CD14-positive monocyte (primary cell): Measurements from ENCODE around the gene MSN. TPM values are rescaled to one million over a fixed set of nuclear protein-coding genes. Genes with fewer than 3 reads are reported as not detected.

Experiments
- DNase-seq, 3 donors: peaks; one replicate each; pipeline ENCODE4 v3.0.0-alpha.2; 2011 to 2022
- H2AFZ ChIP-seq: 2 replicates; pipeline ENCODE4 v1.6.0; 2012; ENCODE audit warnings: mild to moderate bottlenecking, low read depth, low read length, inconsistent platforms; ENCODE audit not compliant: insufficient read depth, poor library complexity, severe bottlenecking
- H3K27ac ChIP-seq, 2 donors: 1 replicate in 1 of 2; 2 replicates in 1 of 2; pipeline ENCODE4 v1.5.1; 2012 to 2013; ENCODE audit warnings: low read length in 2 of 2, control low read depth in 1 of 2, inconsistent platforms in 1 of 2, low read depth in 1 of 2, mild to moderate bottlenecking in 1 of 2
- H3K27me3 ChIP-seq, 2 donors: one replicate each; pipeline versions ENCODE4 v1.6.0 to v1.6.1; 2011 to 2013; ENCODE audit warnings: low read length in 2 of 2; ENCODE audit not compliant: control insufficient read depth in 2 of 2, insufficient read depth in 2 of 2
- H3K36me3 ChIP-seq, 2 donors: replicated peaks in 1 of 2; 1 replicate in 1 of 2; 2 replicates in 1 of 2; pipeline versions ENCODE4 v1.5.1 to v1.6.1; 2012 to 2013; ENCODE audit warnings: low read length in 2 of 2, control low read depth in 1 of 2, inconsistent platforms in 1 of 2, mild to moderate bottlenecking in 1 of 2; ENCODE audit not compliant: insufficient read depth in 2 of 2, control insufficient read depth in 1 of 2
- H3K4me1 ChIP-seq, 2 donors: 1 replicate in 1 of 2; 2 replicates in 1 of 2; pipeline versions ENCODE4 v1.5.1 to v1.6.1; 2012 to 2013; ENCODE audit warnings: low read length in 2 of 2, control low read depth in 1 of 2, inconsistent platforms in 1 of 2, mild to moderate bottlenecking in 1 of 2, moderate library complexity in 1 of 2; ENCODE audit not compliant: insufficient read depth in 2 of 2, control insufficient read depth in 1 of 2
- H3K4me2 ChIP-seq: replicated peaks from 2 replicates; pipeline ENCODE3; 2012; ENCODE audit warnings: low read length, moderate library complexity, mild to moderate bottlenecking; ENCODE audit not compliant: poor library complexity, severe bottlenecking; ENCODE audit errors: extremely low read depth
- H3K4me3 ChIP-seq, 3 experiments: fragments of 200-600 bp in 1 of 3; sonication (generic) in 1 of 3; replicated peaks in 1 of 3; 1 replicate in 2 of 3; 2 replicates in 1 of 3; pipeline ENCODE4 v1.5.1; 2011 to 2013; ENCODE audit warnings: low read length in 3 of 3, mild to moderate bottlenecking in 3 of 3, control low read depth in 2 of 3, low read depth in 2 of 3, inconsistent platforms in 1 of 3, moderate library complexity in 1 of 3
- H3K79me2 ChIP-seq: 2 replicates; pipeline ENCODE4 v1.6.0; 2012; ENCODE audit warnings: mild to moderate bottlenecking, control low read depth, inconsistent platforms, low read length, moderate library complexity; ENCODE audit not compliant: insufficient read depth
- H3K9ac ChIP-seq: 2 replicates; pipeline ENCODE4 v1.6.0; 2017; ENCODE audit warnings: low read length, mild to moderate bottlenecking; ENCODE audit not compliant: insufficient read depth, poor library complexity, severe bottlenecking
- H3K9me3 ChIP-seq, 2 donors: replicated peaks in 1 of 2; 1 replicate in 1 of 2; 2 replicates in 1 of 2; pipeline versions ENCODE4 v1.5.1 to v1.6.1; 2012 to 2013; ENCODE audit warnings: low read length in 2 of 2, control low read depth in 1 of 2; ENCODE audit not compliant: control insufficient read depth in 1 of 2, insufficient read depth in 1 of 2
- H4K20me1 ChIP-seq: 2 replicates; pipeline ENCODE4 v1.6.0; 2012; ENCODE audit warnings: mild to moderate bottlenecking, low read length, control low read depth, moderate library complexity; ENCODE audit not compliant: insufficient read depth
- H3K27ac Mint-ChIP-seq, 7 donors: one replicate each; pipeline ENCODE4 v1.8.0; 2020; ENCODE audit warnings: mild to moderate bottlenecking in 7 of 7, mixed read lengths in 7 of 7, moderate library complexity in 6 of 7, inconsistent platforms in 2 of 7
- H3K27me3 Mint-ChIP-seq, 3 donors: one replicate each; pipeline ENCODE4 v1.8.0; 2021 to 2022; ENCODE audit warnings: low read depth in 3 of 3, mild to moderate bottlenecking in 3 of 3, mixed read lengths in 3 of 3, moderate library complexity in 3 of 3, inconsistent platforms in 1 of 3
- H3K36me3 Mint-ChIP-seq, 2 donors: one replicate each; pipeline ENCODE4 v1.8.0; 2020; ENCODE audit warnings: mixed read lengths in 2 of 2, inconsistent platforms in 1 of 2, mild to moderate bottlenecking in 1 of 2
- H3K4me1 Mint-ChIP-seq: one replicate; pipeline ENCODE4 v1.8.0; 2020; ENCODE audit warnings: mild to moderate bottlenecking, mixed read lengths
- H3K4me3 Mint-ChIP-seq, 2 donors: one replicate each; pipeline ENCODE4 v1.8.0; 2020; ENCODE audit warnings: mild to moderate bottlenecking in 2 of 2, mixed read lengths in 2 of 2, moderate library complexity in 1 of 2
- H3K9me3 Mint-ChIP-seq, 7 donors: one replicate each; pipeline ENCODE4 v1.8.0; 2020 to 2022; ENCODE audit warnings: mixed read lengths in 7 of 7, mild to moderate bottlenecking in 6 of 7, moderate library complexity in 6 of 7, inconsistent platforms in 2 of 7
- WGBS: methylation state at CpG from one replicate; pipeline ENCODE4 v1.1.5; 2013; ENCODE audit warnings: missing lambda C conversion rate; ENCODE audit not compliant: insufficient coverage; 5-methylcytosine and 5-hydroxymethylcytosine counted together
- intact Hi-C, 2 donors: fragments of 100-400 bp; cut with micrococcal nuclease; formaldehyde crosslinking; loops; one replicate each; pipeline versions ENCODE4 v1.15.0 to v1.15.1; 2023
- polyA plus RNA-seq, 3 donors: library from polyadenylated mRNA; depleted of rRNA in 1 of 3; unstranded in 2 of 3; stranded (reverse) in 1 of 3; fragments of 300-500 nt in 2 of 3; fragments of >200 nt in 1 of 3; fragmentation: Illumina TruSeq in 2 of 3; gene quantifications; 1 replicate in 2 of 3; 2 replicates in 1 of 3; pipeline ENCODE4 v1.2.3, GENCODE V29; 2012 to 2021
- TF ChIP-seq, protein P1 (sequence below): fragments of 200-600 bp; IDR thresholded peaks from one replicate; pipeline ENCODE4 v1.8.0; 2022; ENCODE audit warnings: antibody characterized with exemption, mild to moderate bottlenecking

The MSN gene
- polyA plus RNA-seq, 3 donors: 441 to 888 (median 691) TPM

DNA sequence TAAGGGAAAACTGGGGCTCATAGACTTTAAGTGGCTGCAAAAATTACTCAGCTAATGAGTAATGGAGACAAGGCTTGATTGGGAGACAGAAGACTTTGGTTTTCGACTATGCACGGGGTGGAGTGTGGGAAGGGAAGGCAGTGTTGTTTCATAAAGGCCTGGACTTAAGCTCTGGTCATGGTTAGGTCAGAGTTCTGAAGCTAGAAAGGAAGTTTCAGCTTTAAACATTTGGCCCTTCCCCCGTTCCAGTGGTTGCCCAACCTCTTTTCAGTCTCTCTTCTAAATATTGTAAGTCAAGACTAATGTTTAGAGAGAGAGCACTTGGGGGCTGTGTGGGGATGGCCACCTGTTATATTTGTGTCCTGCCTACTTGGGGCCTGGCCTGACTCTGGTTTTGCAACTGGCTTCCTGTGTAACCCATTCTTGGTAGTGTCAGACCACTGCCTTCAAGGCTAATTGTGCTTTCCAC is 21.0 kb downstream of the MSN start:
- no peak overlapping the region for H3K9ac ChIP-seq
- H4K20me1 ChIP-seq: peaks cover 96% of the 10 kb centered on the region
- H2AFZ ChIP-seq: no peak overlapping the region
- TF ChIP-seq, protein P1, sequence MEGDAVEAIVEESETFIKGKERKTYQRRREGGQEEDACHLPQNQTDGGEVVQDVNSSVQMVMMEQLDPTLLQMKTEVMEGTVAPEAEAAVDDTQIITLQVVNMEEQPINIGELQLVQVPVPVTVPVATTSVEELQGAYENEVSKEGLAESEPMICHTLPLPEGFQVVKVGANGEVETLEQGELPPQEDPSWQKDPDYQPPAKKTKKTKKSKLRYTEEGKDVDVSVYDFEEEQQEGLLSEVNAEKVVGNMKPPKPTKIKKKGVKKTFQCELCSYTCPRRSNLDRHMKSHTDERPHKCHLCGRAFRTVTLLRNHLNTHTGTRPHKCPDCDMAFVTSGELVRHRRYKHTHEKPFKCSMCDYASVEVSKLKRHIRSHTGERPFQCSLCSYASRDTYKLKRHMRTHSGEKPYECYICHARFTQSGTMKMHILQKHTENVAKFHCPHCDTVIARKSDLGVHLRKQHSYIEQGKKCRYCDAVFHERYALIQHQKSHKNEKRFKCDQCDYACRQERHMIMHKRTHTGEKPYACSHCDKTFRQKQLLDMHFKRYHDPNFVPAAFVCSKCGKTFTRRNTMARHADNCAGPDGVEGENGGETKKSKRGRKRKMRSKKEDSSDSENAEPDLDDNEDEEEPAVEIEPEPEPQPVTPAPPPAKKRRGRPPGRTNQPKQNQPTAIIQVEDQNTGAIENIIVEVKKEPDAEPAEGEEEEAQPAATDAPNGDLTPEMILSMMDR: no peak
- H3K27ac ChIP-seq: peak overlapping the region; percentile 52 to 68
- Mint-ChIP-seq H3K27ac (peak overlapping the region; percentile 54 to 90 (median 79)), H3K27me3 (peaks cover 0 to 8% (median 0%) of the 10 kb centered on the region in 3 donors), H3K36me3 (peaks cover 16 to 38% of the 10 kb centered on the region in 2 donors), H3K9me3 (no peaks in the 10 kb centered on the region), H3K4me3 (peak overlapping the region; percentile 43 to 77), H3K4me1 (peaks cover 83% of the 10 kb centered on the region)
- H3K27me3 ChIP-seq: no peaks in the 10 kb centered on the region
- H3K36me3 ChIP-seq: no peaks in the 10 kb centered on the region
- H3K4me2 ChIP-seq: peak overlapping the region; percentile 56
- DNase-seq: peak; percentile 64 to 71 (median 66)
- no CpG with 5 or more reads among the region's 3 CpGs for WGBS
- intact Hi-C loops: no loop called here
- peak overlapping the region in 1 of 3 experiments; percentile 52 for H3K4me3 ChIP-seq
- H3K79me2 ChIP-seq: peaks cover 100% of the 10 kb centered on the region
- H3K4me1 ChIP-seq: peaks cover 93 to 99% of the 10 kb centered on the region in 2 donors
- H3K9me3 ChIP-seq: no peaks in the 10 kb centered on the region

DNA sequence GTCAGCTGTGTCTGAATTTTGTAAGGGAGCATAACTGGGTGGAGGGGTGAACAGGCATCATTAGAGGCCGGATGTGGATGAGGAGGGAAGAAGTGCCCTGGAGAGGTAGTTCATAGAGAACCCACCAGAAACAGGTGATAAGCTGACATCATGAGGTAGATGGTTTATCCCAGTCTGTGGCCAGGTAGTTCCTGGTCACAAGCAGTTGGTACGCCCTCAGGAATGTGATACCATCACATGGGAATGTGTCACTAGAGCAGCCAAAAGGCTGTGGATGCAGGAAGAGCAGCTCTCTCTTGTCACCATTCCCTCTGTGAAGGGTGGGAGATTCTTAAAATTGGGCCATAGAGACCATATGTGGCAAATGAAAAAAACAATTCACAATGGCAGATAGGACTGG is 21.9 kb downstream of the MSN start:
- intact Hi-C loops: no loop called here

More for the DNA sequence above, 21.9 kb downstream of the MSN start:
- DNase-seq: no peak
- WGBS: no CpG with 5 or more reads among the region's 2 CpGs
- Mint-ChIP-seq H3K27me3 (peaks cover 0 to 9% (median 0%) of the 10 kb centered on the region in 3 donors), H3K4me1 (peaks cover 87% of the 10 kb centered on the region), H3K9me3 (peaks cover 0 to 2% (median 0%) of the 10 kb centered on the region in 7 donors), H3K36me3 (peaks cover 17 to 42% of the 10 kb centered on the region in 2 donors), H3K27ac (peak overlapping the region; percentile 73 to 90 (median 86)), H3K4me3 (no peak overlapping the region)
- no peak overlapping the region for H2AFZ ChIP-seq
- H3K4me1 ChIP-seq: peaks cover 99 to 100% of the 10 kb centered on the region in 2 donors
- peak overlapping the region in 1 of 3 experiments; percentile 52 for H3K4me3 ChIP-seq
- peak overlapping the region; percentile 9 to 68 for H3K27ac ChIP-seq
- no peaks in the 10 kb centered on the region for H3K9me3 ChIP-seq
- no peak overlapping the region for H3K9ac ChIP-seq
- peaks cover 100% of the 10 kb centered on the region for H3K79me2 ChIP-seq
- TF ChIP-seq, protein P1: no peak
- H4K20me1 ChIP-seq: peaks cover 86% of the 10 kb centered on the region
- no peaks in the 10 kb centered on the region for H3K27me3 ChIP-seq
- peak overlapping the region; percentile 56 for H3K4me2 ChIP-seq
- no peaks in the 10 kb centered on the region for H3K36me3 ChIP-seq
